ENCODE measurements around the gene RRP12.

Gene RRP12

DNA sequence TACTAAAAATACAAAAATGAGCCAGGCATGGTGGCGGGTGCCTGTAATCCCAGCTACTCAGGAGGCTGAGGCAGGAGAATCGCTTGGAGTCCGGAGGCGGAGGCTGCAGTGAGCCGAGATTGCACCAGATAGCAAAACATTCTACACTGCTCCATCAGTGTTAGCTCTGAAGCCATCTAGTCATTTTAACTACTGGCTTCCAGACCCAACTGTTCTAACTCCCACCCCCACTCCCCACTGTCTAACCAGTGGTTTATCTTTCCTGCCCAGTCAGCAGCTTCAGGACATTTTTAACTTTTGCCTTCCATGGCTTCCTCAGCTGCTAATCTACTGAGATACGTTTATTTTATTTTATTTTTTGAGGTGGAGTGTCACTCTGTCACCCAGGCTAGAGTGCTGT, 88.2 kb downstream of the RRP12 start:
- no peak for DNase-seq (ENCODE audit: low read depth)

DNA sequence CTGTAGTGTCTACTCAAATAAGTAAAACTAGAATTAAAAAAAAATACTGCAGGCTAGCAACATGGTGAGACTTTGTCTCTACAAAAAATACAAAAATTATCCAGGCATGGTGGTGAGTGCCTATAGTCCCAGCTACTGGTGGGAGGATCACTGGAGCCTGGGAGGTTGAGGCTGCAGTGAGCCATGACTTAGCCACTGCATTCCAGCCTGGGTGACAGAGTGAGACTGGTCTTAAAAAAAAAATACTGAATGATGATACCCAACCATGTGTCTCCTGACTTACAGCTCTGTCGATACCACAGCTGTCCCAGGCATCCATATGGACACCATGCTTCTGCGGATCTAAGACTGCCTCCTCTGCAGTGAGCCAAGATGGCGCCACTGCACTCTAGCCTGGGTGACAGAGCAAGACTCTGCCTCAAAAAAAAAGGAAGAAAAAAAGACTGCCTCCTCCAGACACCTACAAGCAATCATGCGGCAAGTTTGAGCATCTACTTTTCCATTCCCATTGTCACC, 90.0 kb downstream of the RRP12 start:
- no peak for DNase-seq (ENCODE audit: low read depth)

DNA sequence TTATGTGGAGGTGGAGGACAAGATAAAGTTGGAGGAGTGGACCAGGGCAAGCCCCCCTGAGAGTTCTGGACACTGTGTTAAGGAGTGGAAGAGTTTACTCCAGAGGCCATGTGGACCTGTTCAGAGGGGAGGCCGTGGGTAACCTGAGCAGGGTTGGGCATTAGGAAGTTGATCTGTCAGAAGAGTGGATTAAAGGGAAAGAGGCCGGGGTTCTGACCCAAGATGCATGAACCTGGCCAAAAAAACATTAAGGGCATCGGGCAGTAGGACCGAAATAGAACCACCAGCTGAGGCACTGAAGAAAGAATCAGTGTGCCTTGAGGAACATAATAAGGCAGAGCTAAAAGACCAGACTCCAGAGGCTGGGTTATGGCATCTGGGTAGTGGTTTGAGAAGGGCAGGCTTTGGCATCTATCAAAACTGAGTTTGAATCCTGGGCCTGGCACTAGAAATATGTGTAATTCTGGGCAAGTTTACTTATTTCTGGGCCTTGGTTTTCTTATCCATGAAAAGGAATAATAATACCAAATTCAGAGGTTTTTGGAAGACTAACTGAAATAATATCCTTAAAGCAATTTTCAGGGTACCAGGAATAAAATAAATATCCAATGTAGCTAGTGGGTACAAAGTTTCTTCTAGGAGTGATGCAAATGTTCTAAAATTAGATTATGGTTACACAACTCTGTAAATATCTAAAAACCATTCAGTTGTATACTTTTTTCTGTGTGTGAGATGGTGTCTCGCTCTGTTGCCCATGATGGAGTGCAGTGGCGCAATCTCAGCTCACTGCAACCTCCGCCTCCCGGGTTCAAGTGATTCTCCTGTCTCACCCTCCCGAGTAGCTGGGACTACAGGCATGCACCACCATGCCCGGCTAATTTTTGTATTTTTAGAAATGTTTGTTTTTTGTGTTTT, 93.0 kb downstream of the RRP12 start:
- DNase-seq (ENCODE audit: low read depth) = no peak

GRCh38 chr10:97307441-97307840, 93.7 kb downstream of the RRP12 start:
- DNase-seq (ENCODE audit: low read depth) = no peak
